Hair follicle dermal papilla cell (primary cell): ENCODE data around the gene VPS33A. TPM values are rescaled to one million over a fixed set of nuclear protein-coding genes. Genes with fewer than 3 reads are reported as not detected.

Source experiments
- small RNA-seq: library from RNA; depleted of rRNA; stranded (forward); fragments of <200 nt; gene quantifications from one replicate; pipeline ENCODE3, GENCODE V24; 2012
- total RNA-seq: library from RNA; depleted of rRNA; stranded (reverse); fragments of >200 nt; gene quantifications from 2 replicates; pipeline ENCODE4 v1.2.3, GENCODE V29; 2012

VPS33A gene
- total RNA-seq = 20.4 and 24.7 TPM in 2 replicates

DNA sequence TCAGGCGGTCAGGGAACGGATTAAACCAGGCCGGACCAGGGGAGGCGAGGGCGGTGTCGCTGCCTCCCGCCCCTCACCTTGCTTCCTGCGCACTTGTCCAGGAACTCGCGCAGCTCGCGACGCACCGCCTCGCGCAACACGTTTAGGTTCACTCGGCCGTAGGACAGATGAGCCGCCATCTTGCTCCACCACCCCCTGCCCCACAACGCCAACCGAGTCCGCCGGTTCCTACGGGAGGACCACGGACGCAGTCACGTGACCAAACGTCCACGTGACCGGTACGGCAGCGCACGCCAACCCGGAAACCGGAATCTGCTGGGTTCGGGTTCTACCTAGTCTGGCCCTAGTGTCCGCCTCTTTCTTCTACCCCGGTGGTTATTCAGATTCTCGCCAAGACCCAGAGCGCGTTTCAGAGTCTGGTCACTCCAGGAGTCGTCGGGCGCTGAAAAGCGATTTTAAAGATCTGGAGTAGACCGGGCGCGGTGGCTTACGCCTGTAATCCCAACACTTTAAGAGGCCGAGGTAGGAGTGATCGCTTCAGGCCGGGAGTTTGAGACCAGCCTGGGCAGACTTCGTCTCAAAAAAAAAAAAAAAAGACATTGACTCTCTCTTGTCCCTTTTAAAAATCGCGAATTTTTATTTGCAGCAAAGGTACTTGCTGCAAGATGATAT, at the start of gene VPS33A:
TSS of gene VPS33A (minus strand) at position 265 of the 672 bp plus-strand sequence. CDS start at position 179, 86 bp downstream.

DNA sequence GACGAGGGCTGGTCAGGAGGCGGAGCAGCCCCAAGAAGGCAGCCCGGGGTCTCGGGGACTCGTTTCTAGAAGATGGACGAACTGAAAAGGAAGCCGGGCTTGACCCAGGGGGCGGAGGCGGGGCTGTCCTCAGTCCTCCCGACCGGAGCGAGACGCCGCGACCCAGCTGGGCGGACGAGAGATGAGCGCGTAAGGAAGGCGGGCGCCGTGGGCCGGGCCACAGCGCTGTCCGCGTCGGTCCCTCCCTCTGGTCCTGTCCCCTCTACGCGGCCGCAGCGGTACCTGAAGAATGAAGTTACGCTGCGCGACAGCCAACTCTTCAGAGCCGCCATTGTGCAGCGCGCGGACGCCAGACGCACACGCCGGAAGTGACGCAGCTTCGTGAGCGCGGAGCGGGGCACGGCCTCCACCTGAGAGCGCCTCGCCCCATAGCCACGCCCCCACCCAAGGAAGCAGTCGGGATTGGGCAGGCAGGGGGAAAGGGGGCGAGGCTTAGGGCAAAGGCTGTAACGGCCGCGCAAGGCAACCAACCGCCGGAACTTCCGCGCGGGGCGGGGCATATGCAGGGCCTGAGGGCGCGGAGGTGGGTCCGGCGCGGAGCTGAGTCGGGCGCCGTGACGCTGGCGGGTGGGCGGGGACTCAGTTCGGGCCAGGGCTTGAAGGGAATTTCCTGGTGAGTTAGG, 40.5 kb downstream of the VPS33A start, which contains the start of gene DIABLO:
TSS of gene DIABLO (minus strand) at position 370 of the 683 bp plus-strand sequence. CDS start at position 332, 38 bp downstream.

DNA sequence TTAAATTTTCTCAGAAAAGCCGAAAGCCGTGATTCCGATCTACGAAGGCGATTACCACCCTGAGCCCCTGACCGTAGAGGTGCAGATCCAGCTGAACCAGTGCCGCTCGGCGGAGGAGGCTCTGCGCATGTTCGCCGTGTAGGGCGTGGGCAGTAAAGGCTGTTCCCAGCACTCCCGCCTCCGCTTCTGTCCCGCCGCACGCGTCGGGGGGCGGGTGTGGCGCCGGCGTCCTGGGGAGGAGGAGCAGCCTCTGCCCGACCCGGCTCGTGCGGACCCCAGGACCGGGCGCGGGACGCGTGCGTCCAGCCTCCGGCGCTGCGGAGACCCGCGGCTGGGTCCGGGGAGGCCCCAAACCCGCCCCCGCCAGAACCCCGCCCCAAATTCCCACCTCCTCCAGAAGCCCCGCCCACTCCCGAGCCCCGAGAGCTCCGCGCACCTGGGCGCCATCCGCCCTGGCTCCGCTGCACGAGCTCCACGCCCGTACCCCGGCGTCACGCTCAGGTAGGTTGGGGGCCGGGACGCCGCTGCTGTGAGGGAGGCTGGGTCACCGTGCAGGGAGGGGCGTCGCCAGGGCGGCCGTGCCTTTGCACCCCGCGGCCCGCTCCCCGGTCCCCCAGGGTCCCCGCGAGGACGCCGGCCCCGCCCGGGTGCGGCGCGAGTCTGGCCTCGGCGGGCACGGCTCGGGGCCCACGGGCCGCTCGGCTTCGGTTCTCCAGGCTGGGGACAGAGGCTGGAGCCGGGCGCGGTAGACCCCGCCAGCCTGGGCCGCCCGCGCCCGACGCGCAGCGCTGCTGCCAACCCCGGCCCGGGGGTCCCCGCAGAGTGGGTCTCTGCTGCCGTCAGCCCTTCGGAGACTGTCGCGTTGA, 62.8 kb downstream of the VPS33A start, which contains the start of gene B3GNT4:
TSS of gene B3GNT4 (plus strand) at position 409 of the 866 bp plus-strand sequence. CDS start 910 bp downstream, outside the sequence.

DNA sequence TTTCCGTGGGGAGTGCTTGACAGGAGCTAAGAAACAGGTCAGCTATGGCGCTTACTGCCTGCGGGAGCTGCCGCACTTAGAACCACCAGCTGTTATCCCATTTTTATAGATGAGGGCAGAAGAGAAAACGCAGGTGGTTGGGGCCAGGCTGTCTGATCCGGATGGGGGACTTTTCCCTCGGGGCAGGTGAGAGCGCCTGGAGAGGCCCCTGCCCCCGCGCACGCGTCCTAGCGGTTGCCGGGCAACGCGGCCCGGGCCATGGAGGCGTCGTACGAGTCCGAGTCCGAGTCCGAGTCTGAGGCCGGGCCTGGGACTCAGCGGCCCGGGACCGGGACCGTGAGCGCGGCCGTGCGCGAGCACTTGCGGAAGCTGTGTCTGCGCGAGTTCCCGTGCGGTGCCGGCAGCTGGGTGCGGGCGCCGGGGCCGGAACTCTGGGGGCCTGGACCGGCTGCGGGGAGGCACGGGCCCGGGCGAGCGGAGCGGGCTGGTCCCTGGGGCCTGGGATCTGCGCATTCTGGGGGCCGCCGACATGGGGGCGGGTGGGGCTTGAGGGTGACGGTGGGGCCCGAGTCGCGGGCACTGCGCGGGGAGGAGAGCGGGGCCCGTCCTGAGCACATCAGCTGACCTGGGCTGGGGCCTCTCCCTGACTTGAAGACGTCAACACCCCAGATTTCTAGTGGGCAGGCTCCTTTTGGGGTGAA, 83.3 kb downstream of the VPS33A start, which contains the start of gene LRRC43:
TSS of gene LRRC43 (plus strand) at position 237 of the 701 bp plus-strand sequence. CDS start at position 259, 22 bp downstream.

Small RNA genes lying within 50 kb of the gene (small RNA-seq; reads per million reads assigned to genes)
- not detected for gene DIABLO

Other genes with a start within 250 kb of the VPS33A start
- gene BCL7A, start 244.6 kb downstream of the VPS33A start, total RNA-seq = 5.7 and 6.5 TPM in 2 replicates
- gene MLXIP, start 187.7 kb downstream of the VPS33A start, total RNA-seq = 8.5 and 9.7 TPM in 2 replicates
- gene IL31, start 92.3 kb downstream of the VPS33A start, total RNA-seq = not detected in 2 replicates
- gene LRRC43, start 83.4 kb downstream of the VPS33A start, total RNA-seq = 0.65 and 3.2 TPM in 2 replicates
- not detected in 2 replicates for gene B3GNT4, start 62.8 kb downstream of the VPS33A start, total RNA-seq
- gene DIABLO, start 40.4 kb downstream of the VPS33A start, total RNA-seq = 45.7 and 47.1 TPM in 2 replicates
- 66.5 and 71.7 TPM in 2 replicates for gene CLIP1, start 156.2 kb upstream of the VPS33A start, total RNA-seq
- gene ZCCHC8, start 234.4 kb upstream of the VPS33A start, total RNA-seq = 13.1 and 16.6 TPM in 2 replicates